ENCODE measurements around the gene KRTAP5-2.
"Not testable (repeated sequence)": the region's sequence is repeated elsewhere in the genome, so short reads cannot be mapped to it uniquely, and the experiment has no call there.

Gene KRTAP5-2

GRCh38 chr11:1597994-1598380 lies at the start of gene KRTAP5-2:
Gene KRTAP5-2 (minus strand): TSS chr11:1598294. CDS start chr11:1598250, 44 bp downstream.
- no peak for DNase-seq (ENCODE audit: low read depth in 1 of 2, low spot score in 1 of 2)

GRCh38 chr11:1646540-1646939 lies 48.4 kb upstream of the KRTAP5-2 start:
- DNase-seq (ENCODE audit: low read depth in 1 of 2, low spot score in 1 of 2) = not testable (repeated sequence)

GRCh38 chr11:1645357-1645821 lies 47.3 kb upstream of the KRTAP5-2 start:
- DNase-seq (ENCODE audit: low read depth in 1 of 2, low spot score in 1 of 2) = no peak

- no peak for DNase-seq (ENCODE audit: low read depth in 1 of 2, low spot score in 1 of 2)
Measured at GRCh38 chr11:1644601-1645356, 46.7 kb upstream of the KRTAP5-2 start.

- DNase-seq (ENCODE audit: low read depth in 1 of 2, low spot score in 1 of 2) = no peak
Measured at GRCh38 chr11:1643146-1643690, 45.1 kb upstream of the KRTAP5-2 start.

- DNase-seq (ENCODE audit: low read depth in 1 of 2, low spot score in 1 of 2) = no peak
Measured at GRCh38 chr11:1642288-1643145, 44.4 kb upstream of the KRTAP5-2 start.

GRCh38 chr11:1641096-1641495 lies 43.0 kb upstream of the KRTAP5-2 start:
- DNase-seq (ENCODE audit: low read depth in 1 of 2, low spot score in 1 of 2) = no peak

- DNase-seq (ENCODE audit: low read depth in 1 of 2, low spot score in 1 of 2) = no peak
Measured at GRCh38 chr11:1640076-1640946, 42.2 kb upstream of the KRTAP5-2 start.

- DNase-seq (ENCODE audit: low read depth in 1 of 2, low spot score in 1 of 2) = no peak
Measured at GRCh38 chr11:1639666-1640065, 41.6 kb upstream of the KRTAP5-2 start.

- DNase-seq (ENCODE audit: low read depth in 1 of 2, low spot score in 1 of 2) = no peak
Measured at GRCh38 chr11:1639102-1639620, 41.1 kb upstream of the KRTAP5-2 start.

GRCh38 chr11:1638344-1638743 lies 40.2 kb upstream of the KRTAP5-2 start:
- DNase-seq (ENCODE audit: low read depth in 1 of 2, low spot score in 1 of 2) = no peak

GRCh38 chr11:1637628-1638027 lies 39.5 kb upstream of the KRTAP5-2 start:
- DNase-seq (ENCODE audit: low read depth in 1 of 2, low spot score in 1 of 2) = no peak

- no peak for DNase-seq (ENCODE audit: low read depth in 1 of 2, low spot score in 1 of 2)
Measured at GRCh38 chr11:1636291-1636950, 38.3 kb upstream of the KRTAP5-2 start.

GRCh38 chr11:1633864-1634263 lies 35.8 kb upstream of the KRTAP5-2 start:
- DNase-seq (ENCODE audit: low read depth in 1 of 2, low spot score in 1 of 2) = no peak

GRCh38 chr11:1632053-1632714 lies 34.1 kb upstream of the KRTAP5-2 start:
- DNase-seq (ENCODE audit: low read depth in 1 of 2, low spot score in 1 of 2) = no peak

- no peak for DNase-seq (ENCODE audit: low read depth in 1 of 2, low spot score in 1 of 2)
Measured at GRCh38 chr11:1631066-1631568, 33.0 kb upstream of the KRTAP5-2 start.

GRCh38 chr11:1630271-1630670 lies 32.2 kb upstream of the KRTAP5-2 start:
- DNase-seq (ENCODE audit: low read depth in 1 of 2, low spot score in 1 of 2) = no peak

- DNase-seq (ENCODE audit: low read depth in 1 of 2, low spot score in 1 of 2) = no peak
Measured at GRCh38 chr11:1629326-1630185, 31.5 kb upstream of the KRTAP5-2 start, which contains the start of gene KRTAP5-5. Gene KRTAP5-5 (plus strand): TSS chr11:1629775. CDS start chr11:1629841, 66 bp downstream.

Data from activated T-helper 1 cell treated with anti-CD3 and anti-CD28 coated beads, Interleukin-2, amount 50 U/mL, for 16 hours (primary cell).